Measurements from ENCODE around the gene ADCY10.
"Not testable (repeated sequence)": the region's sequence is repeated elsewhere in the genome, so short reads cannot be mapped to it uniquely, and the experiment has no call there.

Gene ADCY10

GRCh38 chr1:167860231-167860923 is 53.6 kb downstream of the ADCY10 start:
- no peak for DNase-seq (ENCODE audit: low read depth, low spot score)

- DNase-seq (ENCODE audit: low read depth, low spot score): no peak
These were observed 57.1 kb downstream of the ADCY10 start for GRCh38 chr1:167856711-167857418.

GRCh38 chr1:167854184-167854583 is 59.8 kb downstream of the ADCY10 start:
- DNase-seq (ENCODE audit: low read depth, low spot score): no peak

- DNase-seq (ENCODE audit: low read depth, low spot score): no peak
These were observed 64.3 kb downstream of the ADCY10 start for GRCh38 chr1:167849666-167850065.

GRCh38 chr1:167842872-167843271 is 71.1 kb downstream of the ADCY10 start:
- no peak for DNase-seq (ENCODE audit: low read depth, low spot score)

- no peak for DNase-seq (ENCODE audit: low read depth, low spot score)
These were observed 72.4 kb downstream of the ADCY10 start for GRCh38 chr1:167841530-167841929.

GRCh38 chr1:167839009-167839408 is 74.9 kb downstream of the ADCY10 start:
- no peak for DNase-seq (ENCODE audit: low read depth, low spot score)

GRCh38 chr1:167837326-167837725 is 76.6 kb downstream of the ADCY10 start:
- no peak for DNase-seq (ENCODE audit: low read depth, low spot score)

- DNase-seq (ENCODE audit: low read depth, low spot score): no peak
These were observed 77.7 kb downstream of the ADCY10 start for GRCh38 chr1:167836197-167836596.

- no peak for DNase-seq (ENCODE audit: low read depth, low spot score)
These were observed 80.0 kb downstream of the ADCY10 start for GRCh38 chr1:167833904-167834303.

GRCh38 chr1:167832693-167833092 is 81.2 kb downstream of the ADCY10 start:
- no peak for DNase-seq (ENCODE audit: low read depth, low spot score)

- not testable (repeated sequence) for DNase-seq (ENCODE audit: low read depth, low spot score)
These were observed 83.3 kb downstream of the ADCY10 start for GRCh38 chr1:167830668-167831067.

GRCh38 chr1:167829868-167830267 is 84.1 kb downstream of the ADCY10 start:
- DNase-seq (ENCODE audit: low read depth, low spot score): no peak

- DNase-seq (ENCODE audit: low read depth, low spot score): no peak
These were observed 87.8 kb downstream of the ADCY10 start for GRCh38 chr1:167826127-167826526.

- DNase-seq (ENCODE audit: low read depth, low spot score): no peak
These were observed 88.4 kb downstream of the ADCY10 start for GRCh38 chr1:167825419-167826079.

GRCh38 chr1:167824163-167824794 is 89.7 kb downstream of the ADCY10 start:
- DNase-seq (ENCODE audit: low read depth, low spot score): no peak

GRCh38 chr1:167821969-167822685 is 91.8 kb downstream of the ADCY10 start:
- DNase-seq (ENCODE audit: low read depth, low spot score): no peak

- DNase-seq (ENCODE audit: low read depth, low spot score): no peak
These were observed 92.6 kb downstream of the ADCY10 start for GRCh38 chr1:167821356-167821685.

- no peak for DNase-seq (ENCODE audit: low read depth, low spot score)
These were observed 93.1 kb downstream of the ADCY10 start for GRCh38 chr1:167820684-167821355.

GRCh38 chr1:167819849-167820683 is 93.9 kb downstream of the ADCY10 start:
- DNase-seq (ENCODE audit: low read depth, low spot score): no peak
